D721Med (cell line): ENCODE data around the gene SCAMP1.

Experiments
- DNase-seq: peaks from one replicate; pipeline ENCODE4 v3.0.0; 2011; ENCODE audit warnings: low spot score; ENCODE audit not compliant: insufficient read length
- FAIRE-seq: peaks from 2 replicates; lab custom pipeline; 2011; peaks lifted over from hg19 to GRCh38; lab: Jason Lieb, UNC
- CTCF ChIP-seq: IDR thresholded peaks from 2 replicates; pipeline ENCODE4 v1.5.1; 2012; ENCODE audit warnings: mild to moderate bottlenecking, control low read depth; ENCODE audit not compliant: insufficient read depth; ENCODE audit errors: missing control alignments

SCAMP1 gene

GRCh38 chr5:78514427-78515330, 154.3 kb downstream of the SCAMP1 start:
- DNase-seq (no peak), FAIRE-seq (no peak)
- no peak for TF ChIP-seq CTCF

DNA sequence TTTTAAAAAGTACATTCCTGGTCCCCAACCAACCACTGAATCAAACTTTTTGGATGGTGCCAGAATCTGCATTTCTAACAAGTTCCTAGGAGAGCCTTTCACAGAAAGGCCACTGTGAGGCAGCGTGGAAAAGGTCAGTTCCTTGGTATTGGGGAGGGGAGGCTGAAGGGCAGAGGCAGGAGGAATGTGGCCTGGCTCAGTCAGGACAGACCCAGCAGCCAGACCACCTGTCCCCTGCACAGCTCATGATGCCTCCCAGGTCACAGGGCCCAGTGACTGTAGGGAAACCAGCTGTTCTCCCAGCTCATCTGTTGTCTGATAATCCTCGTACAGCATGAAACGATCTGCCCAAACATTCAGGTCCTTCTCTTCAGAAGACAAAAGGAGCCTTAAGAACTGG, 155.3 kb downstream of the SCAMP1 start:
- TF ChIP-seq CTCF, result no peak
- no peak for FAIRE-seq
- DNase-seq, result no peak

GRCh38 chr5:78518365-78519197, 158.2 kb downstream of the SCAMP1 start:
- TF ChIP-seq CTCF, result no peak
- FAIRE-seq (no peak), DNase-seq (no peak)

DNA sequence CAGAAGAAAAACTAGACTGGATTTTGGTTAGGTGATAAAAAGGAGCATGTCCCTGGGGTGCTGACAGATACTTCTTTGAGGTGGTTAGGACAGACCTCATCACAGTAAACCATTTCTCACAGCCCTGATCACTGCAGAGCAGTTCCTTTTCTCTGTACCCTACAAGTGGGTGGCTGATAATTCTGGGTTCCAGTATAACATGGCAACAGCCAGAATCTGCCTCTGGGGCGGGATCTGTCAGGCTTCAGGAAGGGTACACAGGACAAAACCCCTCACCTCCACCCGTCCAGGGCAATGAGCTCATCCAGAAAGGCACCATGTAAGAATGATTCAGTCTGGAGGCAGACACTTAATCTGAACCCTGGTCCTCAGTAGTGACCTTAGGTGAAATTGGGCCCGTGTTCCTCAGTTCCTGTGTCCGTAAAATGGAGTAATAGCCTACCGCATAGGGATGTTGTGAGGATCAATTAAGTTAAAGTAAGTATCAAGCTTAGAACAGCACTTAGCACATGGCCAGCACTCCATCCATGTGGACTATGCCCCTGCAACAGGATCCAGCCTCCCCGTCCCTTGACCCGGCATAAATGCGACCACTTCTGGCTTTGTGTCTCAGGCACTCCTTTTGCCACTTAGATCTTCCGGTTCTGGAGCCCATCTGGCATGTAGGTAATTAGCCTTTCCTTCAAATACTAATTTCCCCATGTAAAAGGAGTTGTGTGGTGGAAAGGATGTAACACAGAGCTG, 159.0 kb downstream of the SCAMP1 start:
- DNase-seq, result no peak
- no peak for TF ChIP-seq CTCF
- FAIRE-seq, result no peak

DNA sequence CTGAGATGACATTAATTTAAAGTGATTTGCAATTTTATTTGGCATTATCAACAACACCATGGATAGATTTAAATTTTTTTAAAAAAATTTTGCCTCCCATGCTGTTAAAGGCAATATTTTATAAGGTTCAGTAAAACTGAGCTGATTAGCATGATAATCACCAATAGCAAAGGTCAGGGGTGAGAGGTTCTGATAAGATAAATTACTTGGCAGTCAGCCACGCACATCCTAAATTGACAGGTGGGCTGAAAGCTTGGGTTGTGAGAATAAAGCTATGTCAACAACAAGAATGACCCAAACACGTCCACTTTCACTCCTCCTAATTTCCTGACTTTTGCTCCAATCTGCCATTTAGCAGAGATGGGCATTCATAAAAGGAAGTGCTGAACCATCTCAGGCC, 161.0 kb downstream of the SCAMP1 start:
- no peak for DNase-seq
- no peak for FAIRE-seq
- no peak for TF ChIP-seq CTCF

GRCh38 chr5:78522476-78523260, 162.3 kb downstream of the SCAMP1 start:
- DNase-seq (no peak), FAIRE-seq (no peak)
- no peak for TF ChIP-seq CTCF
